ENCODE results near the gene MYOT.
"Not testable (repeated sequence)": the region's sequence is repeated elsewhere in the genome, so short reads cannot be mapped to it uniquely, and the experiment has no call there.

The MYOT gene

GRCh38 chr5:137856916-137857862 lies 10.5 kb upstream of the MYOT start:
- DNase-seq, result no peak

DNA sequence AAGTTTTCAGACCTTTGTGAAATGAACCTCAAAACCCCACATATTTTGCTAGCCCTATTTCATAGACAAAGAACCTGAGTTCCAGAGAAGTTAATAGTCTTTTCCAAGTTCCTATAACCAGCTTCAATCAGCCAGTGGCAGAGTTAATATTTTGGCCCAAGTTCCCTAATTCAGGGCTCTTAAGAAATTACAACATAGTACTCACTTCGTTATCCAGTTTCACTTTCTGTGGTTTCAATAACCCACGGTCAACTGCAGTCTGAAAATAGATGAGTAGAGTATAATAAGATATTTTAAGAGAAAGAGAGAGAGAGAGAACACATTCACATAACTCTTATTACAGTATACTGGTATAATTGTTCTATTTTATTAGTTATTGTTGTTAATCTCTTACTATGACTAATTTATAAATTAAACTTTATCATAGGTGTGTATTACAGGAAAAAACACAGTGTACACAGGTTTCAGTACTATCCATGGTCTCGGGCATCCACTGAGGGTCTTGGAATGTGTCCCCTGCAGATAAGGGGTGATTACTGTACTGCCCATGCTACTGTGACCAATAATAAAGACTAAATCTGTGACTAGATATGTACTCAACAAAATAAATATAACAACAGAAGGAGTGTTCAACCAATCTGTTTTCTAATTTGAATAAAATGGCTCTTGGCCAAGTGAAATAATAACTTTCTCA lies 9.3 kb upstream of the MYOT start:
- DNase-seq, result peak; percentile 5

GRCh38 chr5:137858954-137859353 lies 8.7 kb upstream of the MYOT start:
- DNase-seq, result no peak

DNA sequence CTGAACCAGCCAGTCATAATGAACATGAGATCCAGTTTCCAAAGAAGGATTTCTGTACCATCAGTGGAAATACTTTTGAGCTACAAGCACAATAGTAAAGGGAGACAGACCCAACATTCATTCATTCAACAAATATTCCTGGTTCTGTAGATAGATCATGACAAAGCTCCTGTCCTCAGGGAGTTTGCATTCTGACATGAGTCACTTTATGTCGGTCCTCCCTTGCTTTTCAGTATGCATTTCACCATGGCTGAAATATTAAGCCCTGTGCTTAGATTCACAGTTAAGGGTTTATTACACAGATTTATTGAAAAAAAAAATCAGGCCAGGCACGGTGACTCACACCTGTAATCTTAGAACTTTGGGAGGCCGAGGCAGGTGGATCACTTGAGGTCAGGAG lies 5.4 kb upstream of the MYOT start:
- DNase-seq, result no peak

DNA sequence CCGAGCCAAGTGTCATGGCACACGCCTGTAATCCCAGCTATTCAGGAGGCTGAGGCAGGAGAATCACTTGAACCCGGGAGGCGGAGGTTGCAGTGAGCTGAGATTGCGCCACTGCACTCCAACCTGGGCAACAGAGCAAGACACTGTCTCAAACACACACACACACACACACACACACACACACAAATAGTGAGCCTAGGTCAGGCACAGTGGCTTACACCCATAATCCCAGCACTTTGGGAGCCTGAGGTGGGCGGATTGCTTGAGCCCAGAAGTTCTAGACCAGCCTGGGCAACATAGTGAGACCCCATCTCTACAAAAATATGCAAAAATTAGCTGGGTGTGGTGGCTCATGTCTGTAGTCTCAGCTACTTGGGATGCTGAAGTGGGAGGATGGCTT lies 4.0 kb upstream of the MYOT start:
- DNase-seq, result not testable (repeated sequence)

DNA sequence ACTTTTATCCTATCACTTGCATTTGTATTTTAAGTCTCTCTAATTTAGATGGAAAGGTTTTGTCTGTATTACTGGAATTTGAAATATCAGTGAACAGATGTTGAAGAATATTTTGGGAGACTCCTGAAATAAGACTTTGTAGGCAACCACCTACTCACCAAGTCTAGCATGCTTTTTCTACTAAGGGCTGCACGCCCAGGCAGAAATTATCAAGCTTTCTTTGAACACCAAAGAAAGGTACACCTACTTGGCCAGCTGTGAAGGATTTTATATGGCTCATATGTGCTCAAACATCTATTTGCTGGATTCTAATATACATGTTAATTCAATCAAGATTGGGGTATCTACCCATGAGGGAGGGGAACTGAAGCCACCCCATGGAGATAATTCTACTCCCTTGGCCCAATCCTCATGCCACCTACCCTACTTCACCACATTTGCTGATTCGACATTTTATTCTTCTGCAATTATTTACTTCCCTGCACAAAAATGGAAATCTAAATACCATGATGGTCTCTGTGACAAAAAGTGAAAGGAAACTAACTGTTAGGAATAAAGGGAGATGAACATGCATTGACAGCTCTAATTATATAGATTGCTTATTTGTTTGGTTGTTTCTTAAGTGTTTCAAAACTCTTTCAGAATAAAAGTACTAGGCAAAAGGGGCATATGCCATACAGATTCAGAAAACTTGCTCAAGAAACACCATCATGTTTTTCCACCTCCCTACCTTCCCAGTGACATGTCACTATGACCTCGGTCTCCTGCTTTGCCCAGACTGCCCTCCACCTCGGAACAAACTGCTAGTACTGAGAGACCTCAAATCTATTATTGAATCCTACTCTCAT lies 895 bp upstream of the MYOT start:
- DNase-seq, result no peak

- DNase-seq, result no peak
Measured at GRCh38 chr5:137870647-137871339, 3.1 kb downstream of the MYOT start.

DNA sequence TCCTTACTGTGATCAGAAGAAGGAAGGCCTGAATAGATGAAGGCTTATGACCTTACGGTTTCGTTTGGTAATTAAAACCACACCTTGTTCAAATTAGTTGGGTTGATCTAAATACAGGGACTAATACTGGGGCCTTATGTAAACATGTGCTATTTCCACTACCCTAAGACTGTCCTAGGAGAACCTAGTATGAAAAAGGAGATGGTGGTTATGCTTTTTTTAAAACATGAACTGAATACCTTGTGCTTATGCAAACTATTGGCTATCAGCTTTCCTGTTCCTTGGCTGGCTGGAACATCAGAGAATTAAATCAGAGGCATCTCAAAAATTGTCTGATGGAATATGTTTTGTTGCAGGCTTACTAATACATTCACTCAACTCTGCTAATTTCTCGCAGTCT lies 3.9 kb downstream of the MYOT start:
- no peak for DNase-seq

DNA sequence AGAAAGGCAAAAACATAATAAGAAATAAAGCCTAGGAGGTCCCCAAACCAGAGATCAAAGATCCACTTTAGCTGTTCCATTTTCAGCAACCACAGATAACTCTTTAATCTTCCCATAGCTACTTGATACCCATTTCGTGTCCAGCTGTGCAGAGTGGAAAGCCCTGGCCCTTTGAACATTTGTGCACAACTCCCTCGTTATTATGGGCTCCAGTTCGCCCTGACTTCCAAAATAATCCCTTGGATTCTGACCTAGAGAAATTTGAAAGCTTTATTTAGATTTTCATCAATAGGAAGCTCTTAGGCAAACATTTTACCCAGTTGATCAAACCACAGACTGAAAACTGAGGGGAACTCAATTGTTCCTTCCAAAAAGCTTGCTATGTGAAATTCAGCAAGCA lies 4.8 kb downstream of the MYOT start:
- DNase-seq, result no peak

- DNase-seq, result no peak
Measured at GRCh38 chr5:137876101-137876500, 8.4 kb downstream of the MYOT start.

DNA sequence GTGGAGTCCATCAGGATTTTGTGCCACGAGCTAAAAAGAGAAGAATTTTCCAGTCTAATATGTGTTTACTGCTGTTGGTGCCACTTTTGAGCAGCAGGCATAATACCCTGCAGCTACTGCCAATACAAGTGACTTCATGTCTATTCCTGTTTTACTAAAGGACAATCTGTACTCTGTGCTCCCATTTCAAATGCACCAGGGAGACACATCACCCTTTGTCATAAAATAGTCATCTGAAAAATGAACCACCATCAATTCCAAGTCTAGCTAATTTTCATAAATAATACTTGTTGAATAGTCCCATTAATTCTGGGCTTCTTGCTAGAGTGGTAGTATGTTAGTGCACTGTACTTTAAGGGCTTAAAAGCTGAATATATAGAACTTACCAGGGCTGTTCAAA lies 12.7 kb downstream of the MYOT start:
- no peak for DNase-seq

GRCh38 chr5:137887831-137888230 lies 20.2 kb downstream of the MYOT start:
- no peak for DNase-seq

DNA sequence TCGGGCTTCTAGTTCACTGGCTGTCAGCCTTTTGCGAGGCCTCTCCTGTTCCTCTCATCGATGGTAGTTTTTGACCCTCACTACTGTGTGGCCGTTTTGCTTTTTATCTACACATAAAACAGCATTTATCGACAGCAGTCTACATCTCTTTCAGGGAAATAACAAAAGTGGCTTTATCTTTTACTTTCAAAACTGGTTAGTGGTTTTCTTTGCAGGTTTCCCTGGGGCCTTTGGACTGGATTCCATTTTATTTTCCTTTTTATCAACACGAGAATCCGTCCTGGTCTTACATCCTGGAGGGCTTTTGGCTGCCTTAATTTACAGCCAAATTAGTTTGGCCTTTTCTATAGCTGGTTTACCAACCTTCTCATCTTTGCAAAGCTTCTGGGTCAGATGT lies 20.8 kb downstream of the MYOT start:
- DNase-seq, result no peak

- peak; percentile 25 for DNase-seq
Measured at GRCh38 chr5:137888863-137889759, 21.5 kb downstream of the MYOT start, which contains the start of gene PKD2L2. Gene PKD2L2 (plus strand): TSS chr5:137889457. CDS start chr5:137889492, 35 bp downstream.

DNA sequence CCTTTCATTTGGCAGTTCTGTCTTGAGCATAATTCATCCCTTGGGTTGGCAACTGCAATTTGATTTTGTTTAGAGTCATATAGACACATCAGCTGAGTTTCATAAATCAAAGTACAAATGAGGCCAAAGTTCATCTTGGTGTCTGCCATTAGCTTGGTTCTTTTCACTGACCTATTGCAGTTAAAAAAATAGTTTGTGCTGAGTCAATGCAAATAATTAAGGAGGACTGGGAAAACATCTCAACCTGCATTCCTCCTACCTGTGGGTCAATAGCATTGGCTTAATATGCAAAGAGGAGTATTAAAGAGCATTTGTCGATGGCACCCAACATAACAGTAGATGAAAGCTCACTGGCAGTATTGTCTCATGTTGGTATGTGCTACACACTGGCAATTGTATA lies 23.2 kb downstream of the MYOT start:
- DNase-seq, result no peak

GRCh38 chr5:137891849-137892248 lies 24.2 kb downstream of the MYOT start:
- no peak for DNase-seq

DNA sequence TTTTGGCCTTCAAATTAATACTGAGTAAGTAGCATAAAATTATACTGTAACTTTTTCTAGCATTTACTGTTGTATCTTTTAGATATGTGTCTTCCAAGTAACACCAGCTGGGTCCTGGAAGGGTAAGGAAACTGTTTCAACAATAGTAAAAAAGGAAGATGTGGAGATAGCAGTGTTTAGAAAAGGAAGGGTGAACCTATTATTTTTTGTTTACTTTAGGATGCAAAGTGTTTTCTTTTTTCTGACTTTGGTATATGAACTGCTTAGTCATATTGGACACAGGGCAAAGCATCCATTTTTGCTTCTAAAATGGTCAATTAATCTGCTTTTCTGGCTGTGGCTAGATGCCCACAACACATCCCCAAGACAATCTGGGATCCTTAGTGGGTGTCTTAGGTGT lies 26.9 kb downstream of the MYOT start:
- DNase-seq, result no peak

DNA sequence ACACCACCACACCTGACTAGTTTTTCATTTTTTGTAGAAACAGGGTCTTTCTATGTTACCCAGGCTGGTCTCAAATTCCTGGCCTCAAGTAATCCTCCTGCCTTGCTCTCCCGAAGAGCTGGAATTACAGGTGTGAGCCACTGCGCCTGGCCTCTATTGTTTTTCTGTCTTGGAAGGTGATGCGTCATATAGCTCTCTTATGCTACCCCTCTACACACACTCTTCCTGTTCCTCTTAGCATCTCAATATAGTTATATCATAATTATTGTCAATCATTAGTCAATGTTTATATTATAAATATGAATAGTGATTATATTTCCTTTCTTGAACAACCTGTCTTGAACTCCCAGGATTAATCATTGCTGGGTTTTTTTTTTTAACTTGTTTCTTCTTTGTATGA lies 28.9 kb downstream of the MYOT start:
- no peak for DNase-seq

DNA sequence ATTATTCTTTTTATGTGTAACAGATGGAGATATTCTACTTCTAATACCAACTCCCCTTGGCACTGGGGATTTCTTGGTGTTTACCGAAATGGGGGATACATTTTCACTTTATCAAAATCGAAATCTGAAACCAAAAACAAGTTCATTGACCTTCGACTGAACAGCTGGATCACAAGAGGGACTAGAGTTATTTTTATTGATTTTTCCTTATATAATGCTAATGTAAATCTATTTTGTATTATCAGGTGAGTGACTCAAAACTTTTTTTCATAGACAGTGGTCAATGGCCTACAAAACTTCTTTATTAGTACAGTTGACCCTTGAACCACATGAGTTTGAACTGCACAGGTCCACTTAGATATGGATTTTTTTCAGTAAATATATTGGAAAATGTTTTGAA lies 31.8 kb downstream of the MYOT start:
- DNase-seq, result no peak

DNA sequence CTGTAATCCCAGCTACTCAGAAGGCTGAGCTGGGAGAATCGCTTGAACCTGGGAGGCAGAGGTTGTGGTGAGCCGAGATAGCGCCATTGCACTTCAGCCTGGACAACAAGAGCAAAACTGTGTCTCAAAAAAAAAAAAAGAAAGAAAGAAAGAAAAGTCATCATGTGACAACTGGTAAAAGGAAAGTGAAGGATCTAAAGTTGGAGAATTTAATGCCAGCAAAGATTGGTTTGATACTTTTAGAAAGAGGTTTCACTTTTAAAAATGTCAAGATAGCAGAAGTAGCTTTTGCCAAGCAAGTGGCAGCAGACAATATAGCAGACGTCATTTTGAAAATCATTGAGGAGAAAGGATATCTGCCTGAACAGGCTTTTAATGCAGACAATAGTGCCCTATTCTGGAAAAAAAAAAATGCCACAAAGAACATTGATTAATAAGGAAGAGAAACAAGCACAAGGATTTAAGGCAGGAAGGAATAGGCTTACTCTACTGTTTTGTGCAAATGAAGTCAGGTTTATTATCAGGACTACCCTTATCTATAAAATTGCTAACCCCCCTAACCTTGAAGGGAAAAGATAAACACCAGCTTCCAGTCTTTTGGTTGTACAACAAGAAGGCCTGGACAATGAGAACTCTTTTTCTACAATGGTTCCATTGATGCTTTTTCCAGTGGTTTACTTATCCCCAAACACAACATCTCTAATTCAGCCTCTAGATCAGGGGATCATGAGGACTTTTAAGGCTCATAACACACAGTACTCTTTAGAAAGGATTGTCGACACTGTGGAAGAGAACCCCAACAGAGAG lies 33.6 kb downstream of the MYOT start:
- DNase-seq, result no peak
